ENCODE measurements around the gene GSTP1. TPM values are rescaled to one million over a fixed set of nuclear protein-coding genes. Genes with fewer than 3 reads are reported as not detected.
"Not testable (repeated sequence)": the region's sequence is repeated elsewhere in the genome, so short reads cannot be mapped to it uniquely, and the experiment has no call there.

The GSTP1 gene
- total and polyA plus RNA-seq, 4 donors = 371 to 782 (median 495) TPM

DNA sequence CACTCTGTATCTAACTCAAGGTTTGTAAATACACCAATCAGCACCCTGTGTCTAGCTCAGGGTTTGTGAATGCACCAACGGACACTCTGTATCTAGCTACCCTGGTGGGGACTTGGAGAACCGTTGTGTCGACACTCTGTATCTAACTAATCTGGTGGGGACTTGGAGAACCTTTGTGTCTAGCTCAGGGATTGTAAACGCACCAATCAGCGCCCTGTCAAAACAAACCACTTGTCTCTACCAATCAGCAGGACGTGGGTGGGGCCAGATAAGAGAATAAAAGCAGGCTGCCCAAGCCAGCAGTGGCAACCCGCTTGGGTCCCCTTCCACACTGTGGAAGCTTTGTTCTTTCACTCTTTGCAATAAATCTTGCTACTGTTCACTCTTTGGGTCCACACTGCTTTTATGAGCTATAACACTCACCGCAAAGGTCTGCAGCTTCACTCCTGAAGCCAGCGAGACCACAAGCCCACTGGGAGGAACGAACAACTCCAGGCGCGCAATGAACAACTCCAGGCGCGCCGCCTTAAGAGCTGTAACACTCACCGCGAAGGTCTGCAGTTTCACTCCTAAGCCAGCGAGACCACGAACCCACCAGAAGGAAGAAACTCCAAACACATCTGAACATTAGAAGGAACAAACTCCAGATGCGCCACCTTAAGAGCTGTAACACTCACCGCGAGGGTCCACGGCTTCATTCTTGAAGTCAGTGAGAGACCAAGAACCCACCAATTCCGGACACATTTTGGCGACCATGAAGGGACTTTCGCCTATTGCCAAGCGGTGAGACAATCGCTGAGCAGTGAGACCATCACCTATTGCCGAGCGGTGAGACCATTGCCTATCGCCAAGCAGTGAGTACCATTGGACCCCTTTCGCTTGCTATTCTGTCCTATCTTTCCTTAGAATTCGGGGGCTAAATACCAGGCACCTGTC, 36.3 kb downstream of the GSTP1 start:
- intact Hi-C loops (cut with DNase I); H3K9me3 ChIP-seq (ENCODE audit: control insufficient read depth, low read length); H3K27ac ChIP-seq (ENCODE audit: low read depth in 1 of 2, low read length in 2 of 2); H3K27me3 ChIP-seq (ENCODE audit: control insufficient read depth in 1 of 2, insufficient read depth in 2 of 2, low read length in 1 of 2); DNase-seq; H3K36me3 ChIP-seq (ENCODE audit: control insufficient read depth in 1 of 2, insufficient read depth in 2 of 2, low read length in 1 of 2); ATAC-seq (ENCODE audit: low FRiP score); H3K4me3 ChIP-seq (ENCODE audit: low read length in 2 of 2); H3K4me1 ChIP-seq (ENCODE audit: control insufficient read depth in 1 of 2, insufficient read depth in 2 of 2, low read length in 2 of 2): not testable (repeated sequence)
- WGBS, 2 donors = 91 to 93% methylated on average over 33 of the region's 33 CpGs

DNA sequence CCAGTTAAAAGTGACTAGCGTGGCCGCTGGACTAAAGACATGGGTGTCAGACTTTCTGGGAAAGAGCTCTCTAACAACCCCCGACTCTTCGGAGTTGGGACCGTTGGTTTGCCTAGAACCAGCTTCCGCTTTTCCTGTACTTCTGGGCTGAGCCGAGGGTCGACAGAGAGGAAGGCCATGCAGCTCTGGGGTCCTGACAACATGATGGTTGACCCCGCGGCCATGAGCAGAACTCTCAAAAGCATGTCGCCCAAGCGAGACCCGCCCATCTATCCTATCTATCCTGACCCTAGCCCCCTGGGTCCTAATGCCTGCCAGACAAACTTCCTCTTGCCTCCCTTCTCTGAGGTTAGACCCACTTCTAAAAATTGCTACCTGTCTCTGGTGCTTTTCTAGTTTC, 37.0 kb downstream of the GSTP1 start:
- H3K4me1 ChIP-seq (ENCODE audit: control insufficient read depth in 1 of 2, insufficient read depth in 2 of 2, low read length in 2 of 2); H3K27ac ChIP-seq (ENCODE audit: low read depth in 1 of 2, low read length in 2 of 2); H3K36me3 ChIP-seq (ENCODE audit: control insufficient read depth in 1 of 2, insufficient read depth in 2 of 2, low read length in 1 of 2); H3K4me3 ChIP-seq (ENCODE audit: low read length in 2 of 2); ATAC-seq (ENCODE audit: low FRiP score); H3K27me3 ChIP-seq (ENCODE audit: control insufficient read depth in 1 of 2, insufficient read depth in 2 of 2, low read length in 1 of 2); intact Hi-C loops (cut with DNase I); H3K9me3 ChIP-seq (ENCODE audit: control insufficient read depth, low read length); DNase-seq: not testable (repeated sequence)
- WGBS, 2 donors = 89 to 92% methylated on average over 13 of the region's 13 CpGs

DNA sequence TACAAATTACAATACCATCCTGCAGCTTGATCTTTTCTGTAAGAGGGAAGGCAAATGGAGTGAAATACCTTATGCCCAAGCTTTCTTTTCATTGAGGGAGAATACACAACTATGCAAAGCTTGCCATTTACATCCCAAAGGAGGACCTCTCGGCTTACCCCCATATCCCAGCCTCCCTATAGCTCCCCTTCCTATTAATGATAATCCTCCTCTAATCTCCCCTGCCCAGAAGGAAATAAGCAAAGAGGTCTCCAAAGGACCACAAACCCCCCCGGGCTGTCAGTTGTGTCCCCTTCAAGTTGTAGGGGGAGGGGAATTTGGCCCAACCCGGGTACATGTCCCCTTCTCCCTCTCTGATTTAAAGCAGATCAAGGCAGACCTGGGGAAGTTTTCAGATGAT, 38.3 kb downstream of the GSTP1 start:
- H3K27ac ChIP-seq (ENCODE audit: low read depth in 1 of 2, low read length in 2 of 2); intact Hi-C loops (cut with DNase I); ATAC-seq (ENCODE audit: low FRiP score): not testable (repeated sequence)

DNA sequence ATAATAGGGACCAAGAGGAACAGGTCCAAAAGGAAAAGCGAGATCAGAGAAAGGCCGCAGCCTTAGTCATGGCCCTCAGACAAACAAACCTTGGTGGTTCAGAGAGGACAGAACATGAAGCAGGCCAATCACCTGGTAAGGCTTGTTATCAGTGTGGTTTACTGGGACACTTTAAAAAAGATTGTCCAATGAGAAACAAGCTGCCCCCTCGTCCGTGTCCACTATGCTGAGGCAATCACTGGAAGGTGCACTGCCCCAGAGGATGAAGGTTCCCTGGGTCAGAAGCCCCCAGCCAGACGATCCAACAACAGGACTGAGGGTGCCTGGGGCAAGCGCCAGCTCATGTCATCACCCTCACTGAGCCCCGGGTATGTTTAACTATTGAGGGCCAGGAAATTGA, 39.3 kb downstream of the GSTP1 start:
- H3K27me3 ChIP-seq (ENCODE audit: control insufficient read depth in 1 of 2, insufficient read depth in 2 of 2, low read length in 1 of 2); H3K27ac ChIP-seq (ENCODE audit: low read depth in 1 of 2, low read length in 2 of 2); H3K36me3 ChIP-seq (ENCODE audit: control insufficient read depth in 1 of 2, insufficient read depth in 2 of 2, low read length in 1 of 2); DNase-seq; H3K4me3 ChIP-seq (ENCODE audit: low read length in 2 of 2); H3K9me3 ChIP-seq (ENCODE audit: control insufficient read depth, low read length); intact Hi-C loops (cut with DNase I); H3K4me1 ChIP-seq (ENCODE audit: control insufficient read depth in 1 of 2, insufficient read depth in 2 of 2, low read length in 2 of 2); ATAC-seq (ENCODE audit: low FRiP score): not testable (repeated sequence)
- 56 to 63% methylated on average over 7 of the region's 7 CpGs for WGBS, 2 donors

More for the DNA sequence above, 38.3 kb downstream of the GSTP1 start:
- not testable (repeated sequence) for H3K4me1 ChIP-seq (ENCODE audit: control insufficient read depth in 1 of 2, insufficient read depth in 2 of 2, low read length in 2 of 2); DNase-seq; H3K27me3 ChIP-seq (ENCODE audit: control insufficient read depth in 1 of 2, insufficient read depth in 2 of 2, low read length in 1 of 2); H3K9me3 ChIP-seq (ENCODE audit: control insufficient read depth, low read length); H3K4me3 ChIP-seq (ENCODE audit: low read length in 2 of 2); H3K36me3 ChIP-seq (ENCODE audit: control insufficient read depth in 1 of 2, insufficient read depth in 2 of 2, low read length in 1 of 2)
- WGBS, 2 donors = 44 to 66% methylated on average over 3 of the region's 3 CpGs

DNA sequence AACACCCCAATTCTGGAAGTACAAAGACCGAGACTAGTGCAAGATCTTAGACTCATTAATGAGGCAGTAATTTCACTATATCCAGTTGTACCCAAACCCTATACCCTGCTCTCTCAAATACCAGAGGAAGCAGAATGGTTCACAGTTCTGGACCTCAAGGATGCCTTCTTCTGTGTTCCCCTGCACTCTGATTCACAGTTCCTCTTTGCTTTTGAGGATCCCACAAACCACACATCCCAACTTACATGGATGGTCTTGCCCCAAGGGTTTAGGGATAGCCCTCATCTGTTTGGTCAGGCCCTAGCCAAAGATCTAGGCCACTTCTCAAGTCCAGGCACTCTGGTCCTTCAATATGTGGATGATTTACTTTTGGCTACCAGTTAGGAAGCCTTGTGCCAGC, 40.2 kb downstream of the GSTP1 start:
- WGBS, 2 donors = 98 to 100% methylated on average over 1 of the region's 1 CpG
- H3K9me3 ChIP-seq (ENCODE audit: control insufficient read depth, low read length); ATAC-seq (ENCODE audit: low FRiP score); intact Hi-C loops (cut with DNase I); H3K27me3 ChIP-seq (ENCODE audit: control insufficient read depth in 1 of 2, insufficient read depth in 2 of 2, low read length in 1 of 2); H3K27ac ChIP-seq (ENCODE audit: low read depth in 1 of 2, low read length in 2 of 2); H3K36me3 ChIP-seq (ENCODE audit: control insufficient read depth in 1 of 2, insufficient read depth in 2 of 2, low read length in 1 of 2); DNase-seq; H3K4me3 ChIP-seq (ENCODE audit: low read length in 2 of 2); H3K4me1 ChIP-seq (ENCODE audit: control insufficient read depth in 1 of 2, insufficient read depth in 2 of 2, low read length in 2 of 2): not testable (repeated sequence)

DNA sequence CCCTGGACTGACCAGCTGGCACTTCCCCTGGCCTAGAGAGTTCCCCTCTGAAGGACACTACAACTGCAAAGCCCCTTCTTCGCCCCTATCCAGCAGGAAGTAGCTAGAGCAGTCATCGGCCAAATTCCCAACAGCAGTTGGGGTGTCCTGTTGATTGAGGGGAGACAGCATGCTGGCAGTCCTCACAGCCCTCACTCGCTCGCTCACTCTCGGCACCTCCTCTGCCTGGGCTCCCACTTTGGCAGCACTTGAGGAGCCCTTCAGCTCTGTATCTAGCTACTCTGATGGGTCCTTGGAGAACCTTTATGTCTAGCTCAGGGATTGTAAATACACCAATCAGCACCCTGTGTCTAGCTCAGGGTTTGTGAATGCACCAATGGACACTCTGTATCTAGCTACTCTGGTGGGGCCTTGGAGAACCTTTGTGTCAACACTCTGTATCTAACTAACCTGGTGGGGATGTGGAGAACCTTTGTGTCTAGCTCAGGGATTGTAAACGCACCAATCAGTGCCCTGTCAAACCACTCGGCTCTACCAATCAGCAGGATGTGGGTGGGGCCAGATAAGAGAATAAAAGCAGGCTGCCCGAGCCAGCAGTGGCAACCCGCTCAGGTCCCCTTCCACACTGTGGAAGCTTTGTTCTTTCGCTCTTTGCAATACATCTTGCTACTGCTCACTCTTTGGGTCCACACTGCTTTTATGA, 42.7 kb downstream of the GSTP1 start:
- H3K4me1 ChIP-seq (ENCODE audit: control insufficient read depth in 1 of 2, insufficient read depth in 2 of 2, low read length in 2 of 2); H3K9me3 ChIP-seq (ENCODE audit: control insufficient read depth, low read length); DNase-seq; H3K27ac ChIP-seq (ENCODE audit: low read depth in 1 of 2, low read length in 2 of 2); H3K27me3 ChIP-seq (ENCODE audit: control insufficient read depth in 1 of 2, insufficient read depth in 2 of 2, low read length in 1 of 2); H3K36me3 ChIP-seq (ENCODE audit: control insufficient read depth in 1 of 2, insufficient read depth in 2 of 2, low read length in 1 of 2); intact Hi-C loops (cut with DNase I); H3K4me3 ChIP-seq (ENCODE audit: low read length in 2 of 2); ATAC-seq (ENCODE audit: low FRiP score): not testable (repeated sequence)
- 87 to 89% methylated on average over 10 of the region's 10 CpGs for WGBS, 2 donors

DNA sequence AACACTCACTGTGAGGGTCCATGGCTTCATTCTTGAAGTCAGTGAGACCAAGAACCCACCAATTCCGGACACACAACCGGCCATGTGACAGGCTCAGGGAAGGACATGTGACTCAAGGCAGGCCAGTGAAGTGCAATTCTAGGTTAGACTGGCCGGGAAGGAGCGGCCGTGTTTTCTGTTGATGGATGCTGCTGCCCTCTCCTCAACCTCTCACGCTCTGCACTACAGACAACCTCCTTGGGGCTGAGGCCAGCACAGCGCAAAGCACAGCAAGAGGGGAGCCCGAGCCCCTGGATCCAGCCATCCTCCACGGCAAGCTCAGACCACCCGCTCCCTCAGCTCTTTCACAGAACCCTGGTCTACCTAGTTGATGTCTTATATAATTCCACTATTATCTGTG, 43.4 kb downstream of the GSTP1 start:
- H3K4me3 ChIP-seq (ENCODE audit: low read length in 2 of 2) = no peak overlapping the region
- H3K9me3 ChIP-seq (ENCODE audit: control insufficient read depth, low read length) = no peaks in the 10 kb centered on the region
- H3K27me3 ChIP-seq (ENCODE audit: control insufficient read depth in 1 of 2, insufficient read depth in 2 of 2, low read length in 1 of 2) = no peaks in the 10 kb centered on the region
- ATAC-seq (ENCODE audit: low FRiP score) (no peak), DNase-seq (peak in 1 of 2 donors; percentile 62)
- H3K36me3 ChIP-seq (ENCODE audit: control insufficient read depth in 1 of 2, insufficient read depth in 2 of 2, low read length in 1 of 2) = no peaks in the 10 kb centered on the region
- WGBS, 2 donors = 89 to 93% methylated on average over 9 to 10 of the region's 10 CpGs
- no peaks in the 10 kb centered on the region for H3K4me1 ChIP-seq (ENCODE audit: control insufficient read depth in 1 of 2, insufficient read depth in 2 of 2, low read length in 2 of 2)
- H3K27ac ChIP-seq (ENCODE audit: low read depth in 1 of 2, low read length in 2 of 2) = no peak overlapping the region
- intact Hi-C loops (cut with DNase I) = no loop called here

DNA sequence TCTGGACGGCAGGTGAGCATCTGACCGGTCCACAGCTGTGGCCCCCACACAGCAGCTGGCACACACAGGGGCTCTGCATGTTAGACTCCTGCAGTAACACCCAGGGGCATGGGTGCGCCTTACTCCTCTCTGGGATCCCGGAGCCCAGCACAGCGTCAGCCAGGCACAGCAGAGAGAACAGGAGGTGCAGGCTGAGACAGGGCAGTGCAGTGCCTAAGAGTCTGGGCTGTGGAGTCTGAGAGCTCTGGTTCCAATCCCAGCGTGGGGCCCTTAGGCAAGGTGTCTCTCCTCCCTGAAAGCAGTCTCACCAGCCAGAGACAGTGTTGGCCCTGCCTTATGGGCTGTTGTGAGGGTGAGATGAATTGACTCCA, 43.8 kb downstream of the GSTP1 start:
- H3K36me3 ChIP-seq (ENCODE audit: control insufficient read depth in 1 of 2, insufficient read depth in 2 of 2, low read length in 1 of 2) = no peaks in the 10 kb centered on the region
- 89 to 91% methylated on average over 6 of the region's 6 CpGs for WGBS, 2 donors
- no peak overlapping the region for H3K4me3 ChIP-seq (ENCODE audit: low read length in 2 of 2)
- H3K27me3 ChIP-seq (ENCODE audit: control insufficient read depth in 1 of 2, insufficient read depth in 2 of 2, low read length in 1 of 2) = no peaks in the 10 kb centered on the region
- H3K9me3 ChIP-seq (ENCODE audit: control insufficient read depth, low read length) = no peaks in the 10 kb centered on the region
- no peak overlapping the region for H3K27ac ChIP-seq (ENCODE audit: low read depth in 1 of 2, low read length in 2 of 2)
- H3K4me1 ChIP-seq (ENCODE audit: control insufficient read depth in 1 of 2, insufficient read depth in 2 of 2, low read length in 2 of 2) = no peaks in the 10 kb centered on the region
- intact Hi-C loops (cut with DNase I) = no loop called here
- DNase-seq = peak in 1 of 2 donors; percentile 65
- ATAC-seq (ENCODE audit: low FRiP score) = no peak
